ENCODE results near the gene VPS35L. TPM values are rescaled to one million over a fixed set of nuclear protein-coding genes. Genes with fewer than 3 reads are reported as not detected.

The VPS35L gene
- polyA plus RNA-seq (ENCODE audit: insufficient read depth in 1 of 5, insufficient read length in 5 of 5, low replicate concordance in 1 of 5): 10 to 100 TPM; 50.5 to 56.9 (median 55.9) TPM
- long read RNA-seq, donor 1, transcript VPS35L-203 (31 exons, 3,855 nt): major isoform, 8 of 24 reads
- long read RNA-seq, donor 1, partial matches to known transcripts: 12 of 24 reads
- long read RNA-seq, donor 1, other reads (novel, unspliced or antisense): 0 of 24 reads
- long read RNA-seq, donor 2, partial matches to known transcripts: 0 of 5 reads
- long read RNA-seq, donor 2, other reads (novel, unspliced or antisense): 0 of 5 reads
- long read RNA-seq, donor 3, transcript VPS35L-223 (2 exons, 1,016 nt): major isoform, 6 of 12 reads
- long read RNA-seq, donor 3, partial matches to known transcripts: 5 of 12 reads
- long read RNA-seq, donor 3, other reads (novel, unspliced or antisense): 0 of 12 reads
- long read RNA-seq, donor 4, transcript VPS35L-223 (2 exons, 1,016 nt): major isoform, 5 of 12 reads
- long read RNA-seq, donor 4, partial matches to known transcripts: 6 of 12 reads
- long read RNA-seq, donor 4, other reads (novel, unspliced or antisense): 0 of 12 reads
- long read RNA-seq, donor 5, partial matches to known transcripts: 82 of 92 reads
- long read RNA-seq, donor 5, other reads (novel, unspliced or antisense): 5 of 92 reads
- long read RNA-seq, donor 6, transcript VPS35L-203 (31 exons, 3,855 nt): major isoform, 5 of 139 reads
- long read RNA-seq, donor 6, partial matches to known transcripts: 125 of 139 reads
- long read RNA-seq, donor 6, other reads (novel, unspliced or antisense): 8 of 139 reads
- long read RNA-seq, donor 7, transcript VPS35L-203 (31 exons, 3,855 nt): major isoform, 7 of 15 reads
- long read RNA-seq, donor 7, partial matches to known transcripts: 8 of 15 reads
- long read RNA-seq, donor 7, other reads (novel, unspliced or antisense): 0 of 15 reads
- long read RNA-seq, donor 8, partial matches to known transcripts: 0 of 5 reads
- long read RNA-seq, donor 8, other reads (novel, unspliced or antisense): 0 of 5 reads

GRCh38 chr16:19555186-19555937, at the start of gene VPS35L:
Gene VPS35L (plus strand): TSS chr16:19555703. CDS start chr16:19555730, 27 bp downstream.
- peak; percentile 99 for DNase-seq

DNA sequence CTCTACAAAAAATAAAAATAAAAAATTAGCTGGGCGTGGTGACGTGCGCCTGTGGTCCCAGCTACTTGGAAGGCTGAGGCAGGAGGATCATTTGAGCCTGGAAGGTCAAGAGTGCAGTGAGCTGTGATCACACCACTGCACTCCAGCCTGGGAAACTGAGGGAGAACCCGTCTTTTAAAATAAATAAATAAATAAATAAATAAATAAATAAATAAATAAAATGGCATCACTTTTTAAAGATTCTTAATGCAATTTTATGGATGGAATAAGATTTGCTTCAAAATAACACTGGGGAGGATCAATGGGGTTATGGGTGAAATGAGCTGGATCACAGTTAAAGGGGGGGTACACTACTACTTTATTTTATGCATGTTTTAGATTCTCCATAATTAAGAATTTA, 48.5 kb upstream of the VPS35L start:
- DNase-seq: no peak

DNA sequence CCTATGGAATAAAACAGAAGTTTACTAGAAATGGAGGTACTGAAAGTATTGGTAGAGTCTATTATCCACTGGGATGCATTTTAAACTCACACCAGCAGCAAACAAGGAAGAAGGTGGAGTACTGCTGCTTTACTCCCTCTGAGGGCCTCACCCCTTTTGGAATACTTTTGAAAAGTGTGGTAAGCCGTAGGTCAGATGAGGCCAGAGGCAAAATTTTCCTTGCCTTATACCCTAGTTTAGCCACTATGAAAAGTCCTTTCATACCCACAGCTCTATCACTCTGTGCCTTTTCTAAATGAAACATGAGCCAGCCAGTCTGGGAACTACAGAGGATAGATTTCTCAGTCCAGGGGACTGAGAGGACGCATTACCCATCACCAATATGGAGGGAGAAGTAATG, 47.6 kb upstream of the VPS35L start:
- no peak for DNase-seq

GRCh38 chr16:19512297-19512696, 43.2 kb upstream of the VPS35L start:
- no peak for DNase-seq

DNA sequence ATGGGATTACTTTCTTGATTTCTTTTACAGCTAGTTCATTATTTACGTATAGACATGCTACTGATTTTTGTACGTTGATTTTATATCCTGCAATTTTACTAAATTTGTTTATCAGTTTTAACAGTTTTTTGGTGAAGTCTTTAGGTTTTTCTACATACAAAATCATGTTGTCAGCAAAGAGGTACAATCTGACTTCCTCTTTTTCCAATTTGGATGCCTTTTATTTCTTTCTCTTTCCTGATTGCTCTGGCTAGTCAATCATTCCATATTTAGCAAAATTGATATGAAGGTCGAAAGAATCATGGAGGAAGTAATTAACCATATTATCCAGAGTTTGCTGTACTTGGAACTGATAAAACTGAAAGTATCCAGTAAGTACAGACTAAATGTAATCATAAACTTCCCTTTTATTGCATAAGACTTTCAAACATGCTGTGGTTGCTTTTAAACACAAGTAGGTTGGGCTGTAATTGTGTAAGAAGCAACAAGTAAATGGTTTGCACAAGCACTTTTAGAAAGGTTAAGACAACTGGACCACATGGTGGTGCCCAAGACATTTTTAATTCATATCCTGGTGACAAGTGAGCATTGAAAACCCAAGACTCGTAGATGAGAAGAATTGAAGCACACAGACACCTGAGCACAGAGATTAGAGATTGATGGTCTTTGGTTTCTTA, 42.0 kb upstream of the VPS35L start:
- peak in 1 of 2 donors; percentile 6 for DNase-seq

DNA sequence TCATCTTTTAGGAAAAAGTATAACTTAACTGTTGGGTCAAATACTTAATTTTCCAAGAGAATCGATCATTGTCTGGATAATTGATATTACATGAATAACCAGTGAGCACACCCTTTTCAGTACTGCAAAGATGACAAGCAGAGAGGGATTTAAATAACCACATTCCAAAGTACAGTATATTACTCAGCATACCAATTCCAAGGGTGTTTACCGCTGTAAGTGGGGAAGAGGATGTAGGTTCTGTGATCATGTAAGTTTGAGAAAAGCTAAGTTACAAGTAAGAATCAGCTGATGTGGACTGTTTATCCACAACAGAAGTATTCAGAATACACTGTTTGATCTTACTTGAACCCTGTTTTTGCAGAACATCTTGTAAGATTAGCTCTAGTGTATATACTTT, 39.7 kb upstream of the VPS35L start:
- DNase-seq: no peak

DNA sequence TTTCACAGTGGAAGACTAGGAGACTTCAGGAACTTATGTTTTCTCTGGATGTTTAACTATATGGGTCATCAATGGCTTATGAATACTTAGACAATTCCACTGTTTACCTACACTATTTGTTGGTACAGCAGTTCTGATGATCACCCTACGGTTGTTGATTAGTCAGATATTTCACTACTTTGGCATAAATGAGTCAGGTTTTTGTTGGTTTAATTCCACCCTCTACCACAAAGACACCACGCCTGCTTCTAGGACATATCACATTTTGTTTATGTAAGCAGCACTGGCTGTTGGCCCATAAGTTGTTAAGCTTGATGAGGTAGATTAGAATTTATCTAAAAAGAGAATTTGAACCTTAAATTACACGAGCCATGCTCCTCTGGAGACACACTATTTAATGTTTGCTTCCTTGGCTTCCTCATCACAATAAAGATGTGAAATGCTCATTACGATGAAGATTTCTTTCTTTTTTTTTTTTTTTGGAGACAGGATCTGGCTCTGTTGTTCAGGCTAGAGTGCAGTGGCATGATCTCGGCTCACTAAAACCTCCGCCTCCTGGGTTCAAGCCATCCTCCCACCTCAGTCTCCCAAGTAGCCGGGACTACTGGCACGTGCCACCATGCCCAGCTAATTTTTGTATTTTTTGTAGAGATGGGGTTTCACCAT, 37.9 kb upstream of the VPS35L start:
- DNase-seq: no peak

GRCh38 chr16:19518388-19518787, 37.1 kb upstream of the VPS35L start:
- no peak for DNase-seq

- peak in 1 of 2 donors; percentile 13 for DNase-seq
These were observed 34.6 kb upstream of the VPS35L start for GRCh38 chr16:19520861-19521331.

GRCh38 chr16:19521471-19522396, 33.8 kb upstream of the VPS35L start, which contains the start of gene GDE1:
Gene GDE1 (minus strand): TSS chr16:19522098. CDS start chr16:19521964, 134 bp downstream.
- DNase-seq: peak; percentile 88 to 89

DNA sequence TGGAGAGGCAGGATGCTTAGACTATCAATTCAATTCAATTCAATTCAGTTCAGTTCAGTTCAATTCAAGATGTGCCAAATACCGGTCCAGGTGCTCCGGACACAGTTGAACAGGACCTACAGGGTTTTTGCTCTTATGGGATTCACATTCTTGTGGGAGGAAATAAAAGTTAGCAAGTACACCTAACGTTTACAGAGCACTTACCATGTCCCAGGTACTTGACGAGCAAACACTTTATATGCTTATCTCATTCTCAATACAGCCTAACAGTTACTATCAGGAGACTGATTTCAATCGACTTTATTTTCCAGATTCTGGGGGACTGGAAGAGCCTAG, 33.1 kb upstream of the VPS35L start:
- no peak for DNase-seq

- peak in 1 of 2 donors; percentile 3 for DNase-seq
These were observed 32.7 kb upstream of the VPS35L start for GRCh38 chr16:19522760-19523159.

- peak in 1 of 2 donors; percentile 1 for DNase-seq
These were observed 32.3 kb upstream of the VPS35L start for GRCh38 chr16:19523184-19523558.

DNA sequence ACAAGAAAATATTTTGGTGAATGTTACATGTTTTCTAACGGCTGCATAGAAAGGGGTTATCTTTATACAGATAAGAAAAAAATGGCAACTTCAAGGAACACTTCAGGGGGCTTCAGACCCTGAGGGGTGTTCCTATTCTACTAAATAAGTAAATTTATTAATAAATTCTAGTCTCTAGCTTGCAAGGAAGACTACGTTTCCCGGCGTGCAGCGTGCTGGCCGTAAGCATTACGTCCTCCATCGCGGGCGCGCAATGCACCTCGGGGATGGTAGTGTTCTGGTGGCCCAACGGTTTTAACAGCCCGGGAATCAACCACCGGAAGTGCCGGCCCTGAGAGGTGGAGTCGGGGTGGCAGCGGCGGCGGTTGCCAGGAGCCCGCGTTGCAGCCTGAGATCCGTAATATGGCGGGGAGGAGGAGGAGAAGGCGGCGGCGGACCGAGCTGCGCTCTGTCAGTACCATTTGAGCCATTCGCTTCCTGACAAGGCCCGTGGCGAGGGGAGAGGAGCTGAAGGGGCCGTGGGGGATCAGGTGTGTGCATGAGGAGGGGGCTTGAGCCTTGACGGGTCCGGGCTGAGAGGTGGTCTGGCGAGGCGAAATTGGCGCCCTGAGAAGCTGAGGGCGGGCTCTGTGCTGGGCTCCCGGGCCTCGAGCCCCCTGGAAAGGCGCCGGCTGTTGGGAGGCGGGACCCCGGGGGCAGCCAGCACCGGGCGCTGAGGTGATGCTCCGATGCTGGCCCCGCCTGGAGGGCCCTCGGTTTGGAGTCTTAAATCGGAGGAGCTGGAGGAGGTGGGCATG, 31.7 kb upstream of the VPS35L start, which contains the start of gene CCP110:
TSS of gene CCP110 (plus strand) at position 384 of the 797 bp plus-strand sequence. CDS start 3,940 bp downstream, outside the sequence.
- peak; percentile 92 to 93 for DNase-seq

- DNase-seq: peak in 1 of 2 donors; percentile 16
These were observed 31.2 kb upstream of the VPS35L start for GRCh38 chr16:19524356-19524615.

DNA sequence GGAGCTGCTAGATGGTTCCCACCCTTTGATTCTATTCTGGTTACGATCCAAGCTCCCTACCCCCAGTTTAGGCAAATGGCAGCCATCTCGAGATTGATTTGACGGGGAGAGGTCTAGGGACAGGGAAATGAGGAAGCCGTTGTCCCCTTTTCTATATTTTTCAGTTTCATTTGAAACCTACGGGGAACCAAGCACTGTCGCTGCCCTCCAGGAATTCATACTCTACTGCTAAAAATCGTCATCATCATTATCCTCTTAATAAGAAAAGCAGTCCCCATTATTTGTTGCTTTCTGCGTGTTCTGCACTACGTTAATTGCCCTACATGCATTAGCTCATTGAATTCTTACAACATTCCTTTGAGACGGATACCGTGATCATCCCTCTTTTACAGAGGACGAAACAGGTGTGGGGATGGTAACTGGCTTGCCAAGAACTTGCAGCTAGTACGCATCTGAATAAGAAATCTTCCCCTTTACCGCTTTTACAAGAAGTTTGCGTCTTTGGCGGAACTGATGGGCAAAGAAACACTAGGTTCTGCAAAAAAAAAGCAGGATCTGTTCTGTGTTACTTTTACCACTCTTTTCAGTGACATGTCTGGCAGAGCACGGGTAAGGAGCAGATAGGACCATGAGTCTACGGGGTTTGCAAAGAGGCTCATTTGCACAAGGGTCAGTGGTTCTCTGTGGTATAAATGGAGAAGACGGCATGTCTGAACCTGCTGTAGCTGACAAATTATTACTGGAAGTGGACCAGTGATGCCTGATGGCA, 30.7 kb upstream of the VPS35L start:
- peak; percentile 26 to 29 for DNase-seq

DNA sequence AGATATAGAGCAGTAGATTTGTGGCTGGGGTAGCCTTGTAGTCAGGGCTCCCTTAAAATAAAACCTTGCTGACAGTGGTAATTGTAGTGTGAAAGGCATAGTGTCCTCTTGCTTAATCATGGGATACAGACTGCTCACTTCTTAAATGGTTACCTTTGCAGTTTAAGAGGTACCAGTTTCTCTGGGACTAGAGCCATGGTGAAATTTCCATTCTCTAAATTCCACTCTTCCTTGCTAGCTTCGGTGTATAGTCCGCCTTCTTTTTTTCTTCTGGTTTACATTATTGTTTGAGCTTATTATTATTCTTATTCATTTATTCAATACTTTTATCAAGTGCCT, 30.1 kb upstream of the VPS35L start:
- no peak for DNase-seq

- no peak for DNase-seq
These were observed 28.3 kb upstream of the VPS35L start for GRCh38 chr16:19527161-19527560.

Measured in right lung (tissue), 10 donors.